Subcutaneous adipose tissue (tissue), 4 donors: Measurements from ENCODE around the gene KRTAP21-3. TPM values are rescaled to one million over a fixed set of nuclear protein-coding genes. Genes with fewer than 3 reads are reported as not detected.

Experiments used
- CTCF ChIP-seq: fragments of 450-650 bp; IDR thresholded peaks from one replicate; pipeline ENCODE4 v1.5.1; 2016; ENCODE audit warnings: low read depth, mild to moderate bottlenecking, control low read depth, antibody characterized with exemption, moderate library complexity
- small RNA-seq: library from RNA; depleted of rRNA; stranded (forward); fragments of <200 nt; gene quantifications from one replicate; pipeline ENCODE3, GENCODE V24; 2016
- total RNA-seq, 4 donors: library from RNA; depleted of rRNA; stranded (reverse); fragments of >200 nt; gene quantifications; one replicate each; pipeline ENCODE4 v1.1.0, GENCODE V29; 2016

Gene KRTAP21-3
- total RNA-seq, 4 donors from 2014 or later: not detected

DNA sequence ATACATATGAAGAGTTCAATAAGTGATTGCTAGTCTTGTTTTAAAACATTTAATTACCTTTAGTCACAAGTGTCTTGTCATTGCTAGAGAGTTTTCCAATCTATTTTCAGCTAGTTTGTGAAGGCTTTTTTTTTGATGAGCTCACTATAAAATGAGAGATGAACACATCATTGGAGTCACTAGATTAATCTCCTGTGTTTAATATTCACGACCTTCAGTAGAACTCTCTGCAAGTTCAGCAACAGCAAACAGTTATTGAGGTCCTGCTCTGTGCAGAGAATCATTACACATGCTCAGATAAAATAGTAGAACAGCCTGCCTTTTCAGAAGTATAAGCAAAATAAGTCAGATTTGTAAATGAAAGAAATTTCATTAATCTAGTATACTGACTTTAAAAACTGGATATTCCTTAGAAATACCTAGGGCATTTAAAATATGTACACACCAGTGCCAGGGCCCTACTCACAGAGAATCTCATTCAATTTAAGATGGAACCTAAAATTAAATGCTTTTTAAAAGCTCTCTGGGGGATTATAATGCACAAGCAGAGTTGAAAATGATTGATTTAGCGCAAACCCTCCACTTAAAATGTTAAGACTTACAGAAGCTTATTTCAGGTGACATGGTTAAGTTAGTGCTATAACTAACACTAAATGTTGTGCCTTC lies 45.5 kb downstream of the KRTAP21-3 start:
- TF ChIP-seq CTCF: no peak

DNA sequence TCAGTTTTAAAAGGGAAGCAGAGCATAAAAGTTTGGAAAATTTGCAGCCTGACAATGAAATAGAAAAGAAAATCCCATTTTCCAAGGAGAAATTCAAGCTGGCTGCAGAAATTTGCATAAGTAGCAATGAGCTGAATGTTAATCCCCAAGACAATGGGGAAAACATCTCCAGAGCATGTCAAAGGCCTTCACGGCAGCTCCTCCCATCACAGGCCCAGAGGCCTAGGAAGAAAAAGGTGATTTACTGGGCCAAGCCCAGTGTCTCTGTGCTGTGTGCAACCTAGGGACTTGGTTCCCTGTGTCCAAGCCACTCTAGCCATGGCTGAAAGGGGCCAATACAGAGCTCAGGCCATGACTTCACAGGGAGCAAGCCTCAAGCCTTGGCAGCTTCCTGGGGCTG lies 49.8 kb downstream of the KRTAP21-3 start:
- TF ChIP-seq CTCF: no peak

Small RNAs within 50 kb of the gene (small RNA-seq; reads per million reads assigned to genes)
- not detected for gene AP000244.1
- not detected for gene KRTAP21-3

Other genes starting within 250 kb of the KRTAP21-3 start
- gene KRTAP19-1, start 238.4 kb downstream of the KRTAP21-3 start, total RNA-seq: not detected
- not detected for gene KRTAP19-2, start 231.3 kb downstream of the KRTAP21-3 start, total RNA-seq
- gene KRTAP19-3, start 226.8 kb downstream of the KRTAP21-3 start, total RNA-seq: not detected
- not detected for gene KRTAP19-4, start 221.6 kb downstream of the KRTAP21-3 start, total RNA-seq
- gene KRTAP19-5, start 216.6 kb downstream of the KRTAP21-3 start, total RNA-seq: not detected
- not detected for gene KRTAP19-6, start 176.9 kb downstream of the KRTAP21-3 start, total RNA-seq
- gene KRTAP19-7, start 157.5 kb downstream of the KRTAP21-3 start, total RNA-seq: not detected
- not detected for gene KRTAP22-2, start 128.4 kb downstream of the KRTAP21-3 start, total RNA-seq
- not detected for gene KRTAP6-3, start 126.3 kb downstream of the KRTAP21-3 start, total RNA-seq
- not detected for gene KRTAP6-2, start 119.9 kb downstream of the KRTAP21-3 start, total RNA-seq
- gene KRTAP22-1, start 117.7 kb downstream of the KRTAP21-3 start, total RNA-seq: not detected
- not detected for gene KRTAP6-1, start 104.8 kb downstream of the KRTAP21-3 start, total RNA-seq
- gene KRTAP20-1, start 102.4 kb downstream of the KRTAP21-3 start, total RNA-seq: not detected
- not detected for gene KRTAP20-4, start 98.2 kb downstream of the KRTAP21-3 start, total RNA-seq
- not detected for gene KRTAP20-2, start 83.6 kb downstream of the KRTAP21-3 start, total RNA-seq
- not detected for gene KRTAP20-3, start 75.9 kb downstream of the KRTAP21-3 start, total RNA-seq
- gene KRTAP21-2, start 28.5 kb upstream of the KRTAP21-3 start, total RNA-seq: not detected
- gene KRTAP21-1, start 36.7 kb upstream of the KRTAP21-3 start, total RNA-seq: not detected
- gene KRTAP8-1, start 94.5 kb upstream of the KRTAP21-3 start, total RNA-seq: not detected
- not detected for gene KRTAP7-1, start 111.0 kb upstream of the KRTAP21-3 start, total RNA-seq
- gene KRTAP11-1, start 162.8 kb upstream of the KRTAP21-3 start, total RNA-seq: not detected